ENCODE data around the gene AKAP12. TPM values are rescaled to one million over a fixed set of nuclear protein-coding genes. Genes with fewer than 3 reads are reported as not detected.

AKAP12 gene
- total RNA-seq, 2 donors from 2014 or later, result 27.7 to 40.1 TPM

DNA sequence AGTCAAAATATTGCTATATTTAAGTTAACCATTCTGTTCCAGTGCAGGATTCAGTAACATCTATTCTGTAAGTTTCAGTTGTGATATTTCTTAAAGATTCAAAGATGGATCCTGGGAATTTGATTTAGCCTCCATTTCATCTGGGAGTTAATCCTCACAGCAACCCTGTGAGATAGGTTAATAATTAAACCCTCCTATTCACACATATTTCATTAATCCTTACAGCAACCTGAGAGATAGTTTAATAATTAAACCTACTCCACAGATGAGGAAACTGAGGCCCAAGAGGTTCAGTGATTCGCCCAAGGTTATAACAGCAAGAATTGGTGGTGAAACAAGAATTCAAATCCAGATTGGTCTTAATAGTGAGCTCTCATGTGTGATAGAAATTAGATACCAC, 162.5 kb downstream of the AKAP12 start:
- TF ChIP-seq, protein P1, sequence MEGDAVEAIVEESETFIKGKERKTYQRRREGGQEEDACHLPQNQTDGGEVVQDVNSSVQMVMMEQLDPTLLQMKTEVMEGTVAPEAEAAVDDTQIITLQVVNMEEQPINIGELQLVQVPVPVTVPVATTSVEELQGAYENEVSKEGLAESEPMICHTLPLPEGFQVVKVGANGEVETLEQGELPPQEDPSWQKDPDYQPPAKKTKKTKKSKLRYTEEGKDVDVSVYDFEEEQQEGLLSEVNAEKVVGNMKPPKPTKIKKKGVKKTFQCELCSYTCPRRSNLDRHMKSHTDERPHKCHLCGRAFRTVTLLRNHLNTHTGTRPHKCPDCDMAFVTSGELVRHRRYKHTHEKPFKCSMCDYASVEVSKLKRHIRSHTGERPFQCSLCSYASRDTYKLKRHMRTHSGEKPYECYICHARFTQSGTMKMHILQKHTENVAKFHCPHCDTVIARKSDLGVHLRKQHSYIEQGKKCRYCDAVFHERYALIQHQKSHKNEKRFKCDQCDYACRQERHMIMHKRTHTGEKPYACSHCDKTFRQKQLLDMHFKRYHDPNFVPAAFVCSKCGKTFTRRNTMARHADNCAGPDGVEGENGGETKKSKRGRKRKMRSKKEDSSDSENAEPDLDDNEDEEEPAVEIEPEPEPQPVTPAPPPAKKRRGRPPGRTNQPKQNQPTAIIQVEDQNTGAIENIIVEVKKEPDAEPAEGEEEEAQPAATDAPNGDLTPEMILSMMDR (IDR thresholded peaks at IDR 0.05), result no peak
- Histone ChIP-seq H3K4me3 (no peak overlapping the region), H3K36me3 (peaks cover 9% of the 10 kb centered on the region), H3K4me1 (peaks cover 0 to 17% of the 10 kb centered on the region in 2 donors), H3K9me3 (no peaks in the 10 kb centered on the region), H3K27ac (no peak overlapping the region), H3K27me3 (no peaks in the 10 kb centered on the region)
- no peak for DNase-seq (ENCODE audit: low spot score)

DNA sequence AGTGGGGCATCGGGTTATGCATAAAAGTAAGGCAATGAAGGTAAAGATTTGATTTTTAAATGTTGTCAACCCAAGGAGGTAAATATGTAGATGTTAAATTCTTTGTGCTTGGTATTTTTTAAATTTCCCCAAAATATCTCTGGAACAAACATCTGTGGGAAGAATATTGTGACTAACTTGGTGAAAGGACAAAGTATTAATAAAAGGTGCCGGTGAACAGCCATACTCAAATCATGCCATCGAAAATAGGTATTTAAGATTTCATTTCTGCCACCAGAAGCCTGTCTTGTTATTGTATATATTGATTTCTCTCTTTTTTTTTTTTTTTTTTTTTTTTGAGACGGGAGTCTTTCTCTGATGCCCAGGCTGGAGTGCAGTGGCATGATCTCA, 164.1 kb downstream of the AKAP12 start:
- no peak for DNase-seq (ENCODE audit: low spot score)
- Histone ChIP-seq H3K9me3 (no peaks in the 10 kb centered on the region), H3K27me3 (no peaks in the 10 kb centered on the region), H3K4me3 (no peak overlapping the region), H3K27ac (no peak overlapping the region), H3K36me3 (peaks cover 9% of the 10 kb centered on the region), H3K4me1 (peaks cover 0 to 17% of the 10 kb centered on the region in 2 donors)
- TF ChIP-seq, protein P1 (IDR thresholded peaks at IDR 0.05), result no peak

Other genes starting within 250 kb of the AKAP12 start
- gene ZBTB2, start 151.6 kb downstream of the AKAP12 start, total RNA-seq, result 1 to 10 TPM; 4.8 to 7.9 TPM
- gene RMND1, start 212.2 kb downstream of the AKAP12 start, total RNA-seq, result 10 to 100 TPM in 1 of 2 donors, 1 to 10 TPM in 1; 8.5 to 12.5 TPM